Loucy (cell line): ENCODE data around the gene SLC6A9.

ENCODE experiments used
- EZH2phosphoT487 ChIP-seq: fragments of 200-600 bp; IDR thresholded peaks from 2 replicates; pipeline ENCODE4 v1.6.1; 2018; ENCODE audit warnings: antibody characterized with exemption, mild to moderate bottlenecking, moderate library complexity, borderline replicate concordance
- TF ChIP-seq, protein P1 (sequence below): fragments of 200-600 bp; sonication (generic); conservative IDR thresholded peaks from 2 replicates; pipeline ENCODE4 v1.5.1; 2014; ENCODE audit warnings: mild to moderate bottlenecking, antibody characterized with exemption, low read length

DNA sequence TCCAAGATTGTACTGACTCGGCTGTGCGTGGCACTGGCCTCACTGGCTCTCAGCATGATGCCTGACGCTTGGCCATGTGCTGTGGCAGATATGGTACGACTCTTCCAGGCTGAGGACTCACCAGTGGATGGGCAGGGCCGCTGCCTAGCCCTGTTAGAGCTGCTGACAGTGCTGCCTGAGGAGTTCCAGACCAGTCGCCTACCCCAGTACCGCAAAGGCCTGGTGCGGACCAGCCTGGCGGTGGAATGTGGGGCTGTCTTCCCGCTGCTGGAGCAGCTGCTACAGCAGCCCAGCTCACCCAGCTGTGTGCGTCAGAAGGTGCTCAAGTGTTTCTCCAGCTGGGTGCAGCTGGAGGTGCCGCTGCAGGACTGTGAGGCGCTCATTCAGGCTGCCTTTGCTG, 81.6 kb downstream of the SLC6A9 start:
- TF ChIP-seq, protein P1, sequence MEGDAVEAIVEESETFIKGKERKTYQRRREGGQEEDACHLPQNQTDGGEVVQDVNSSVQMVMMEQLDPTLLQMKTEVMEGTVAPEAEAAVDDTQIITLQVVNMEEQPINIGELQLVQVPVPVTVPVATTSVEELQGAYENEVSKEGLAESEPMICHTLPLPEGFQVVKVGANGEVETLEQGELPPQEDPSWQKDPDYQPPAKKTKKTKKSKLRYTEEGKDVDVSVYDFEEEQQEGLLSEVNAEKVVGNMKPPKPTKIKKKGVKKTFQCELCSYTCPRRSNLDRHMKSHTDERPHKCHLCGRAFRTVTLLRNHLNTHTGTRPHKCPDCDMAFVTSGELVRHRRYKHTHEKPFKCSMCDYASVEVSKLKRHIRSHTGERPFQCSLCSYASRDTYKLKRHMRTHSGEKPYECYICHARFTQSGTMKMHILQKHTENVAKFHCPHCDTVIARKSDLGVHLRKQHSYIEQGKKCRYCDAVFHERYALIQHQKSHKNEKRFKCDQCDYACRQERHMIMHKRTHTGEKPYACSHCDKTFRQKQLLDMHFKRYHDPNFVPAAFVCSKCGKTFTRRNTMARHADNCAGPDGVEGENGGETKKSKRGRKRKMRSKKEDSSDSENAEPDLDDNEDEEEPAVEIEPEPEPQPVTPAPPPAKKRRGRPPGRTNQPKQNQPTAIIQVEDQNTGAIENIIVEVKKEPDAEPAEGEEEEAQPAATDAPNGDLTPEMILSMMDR: no peak
- TF ChIP-seq EZH2phosphoT487: no peak
